IMR-90 (cell line): ENCODE data around the gene TGFBRAP1. TPM values are rescaled to one million over a fixed set of nuclear protein-coding genes. Genes with fewer than 3 reads are reported as not detected.

ENCODE experiments used
- ATAC-seq: fragments of 200-7000 bp; cut with Tn5 transposase; 2 replicates; pipeline ENCODE4 v1.9.1; 2020; ENCODE audit warnings: low read depth, mild to moderate bottlenecking, moderate library complexity
- BruUV-seq: library from RNA; stranded (reverse); fragments of 400-500 nt; replicated peaks from 2 replicates; lab custom pipeline; 2021; lab: Mats Ljungman, UMichigan
- CTCF ChIA-PET: fragments of 300-600 bp; formaldehyde crosslinking; extraction: SDS; loops from one replicate; lab custom pipeline; 2021; ENCODE audit warnings: antibody characterized with exemption; lab: Yijun Ruan, JAX
- POLR2A ChIA-PET: fragments of 300-600 bp; sonication (Branson Sonifier 250); formaldehyde crosslinking; loops from one replicate; lab custom pipeline; 2022; ENCODE audit warnings: antibody characterized with exemption; ENCODE audit not compliant: unreplicated experiment; lab: Charles Lee
- DNase-seq: peaks from one replicate; pipeline ENCODE4 v3.0.0; 2013
- H2AFZ ChIP-seq: replicated peaks from 2 replicates; pipeline ENCODE3; 2013; ENCODE audit warnings: low read length, mild to moderate bottlenecking; ENCODE audit not compliant: poor library complexity
- H2AK5ac ChIP-seq: 2 replicates; pipeline ENCODE4 v1.6.1; 2013; ENCODE audit warnings: low read depth, low read length, inconsistent platforms
- H2AK9ac ChIP-seq: replicated peaks from 2 replicates; pipeline ENCODE3; 2013; ENCODE audit warnings: mild to moderate bottlenecking, low read depth, low read length, moderate library complexity; ENCODE audit not compliant: poor library complexity
- H2BK120ac ChIP-seq: 2 replicates; pipeline ENCODE4 v1.6.1; 2013; ENCODE audit warnings: low read depth, low read length, inconsistent platforms
- H2BK15ac ChIP-seq: 3 replicates; pipeline ENCODE4 v1.6.1; 2013; ENCODE audit warnings: low read depth, low read length, inconsistent platforms
- H2BK20ac ChIP-seq: 2 replicates; pipeline ENCODE4 v1.6.1; 2013; ENCODE audit warnings: low read depth, mild to moderate bottlenecking, inconsistent platforms, low read length, moderate library complexity
- H2BK5ac ChIP-seq: 2 replicates; pipeline ENCODE4 v1.6.1; 2013; ENCODE audit warnings: mild to moderate bottlenecking, low read depth, low read length, inconsistent platforms; ENCODE audit not compliant: poor library complexity, severe bottlenecking
- H3K14ac ChIP-seq: replicated peaks from 2 replicates; pipeline ENCODE4 v1.6.1; 2013; ENCODE audit warnings: low read depth, low read length, inconsistent platforms
- H3K18ac ChIP-seq: 2 replicates; pipeline ENCODE4 v1.6.1; 2013; ENCODE audit warnings: low read depth, low read length, control low read depth
- H3K23ac ChIP-seq: 2 replicates; pipeline ENCODE4 v1.6.1; 2013; ENCODE audit warnings: low read depth, low read length, inconsistent platforms
- H3K27ac ChIP-seq: 2 replicates; pipeline ENCODE4 v1.5.1; 2013; ENCODE audit warnings: mild to moderate bottlenecking, control low read depth, low read length; ENCODE audit not compliant: insufficient read depth
- H3K27me3 ChIP-seq: 2 replicates; pipeline ENCODE4 v1.6.1; 2013; ENCODE audit warnings: low read length; ENCODE audit not compliant: control insufficient read depth, insufficient read depth
- H3K36me3 ChIP-seq: 2 replicates; pipeline ENCODE4 v1.6.1; 2013; ENCODE audit warnings: low read length, mixed read lengths; ENCODE audit not compliant: control insufficient read depth, insufficient read depth
- H3K4ac ChIP-seq: 2 replicates; pipeline ENCODE4 v1.6.1; 2013; ENCODE audit warnings: low read depth, low read length, inconsistent platforms
- H3K4me1 ChIP-seq: 2 replicates; pipeline ENCODE4 v1.6.1; 2013; ENCODE audit warnings: low read length, mixed read lengths; ENCODE audit not compliant: control insufficient read depth, insufficient read depth
- H3K4me2 ChIP-seq: 2 replicates; pipeline ENCODE4 v1.6.1; 2013; ENCODE audit warnings: low read depth, mild to moderate bottlenecking, control low read depth, low read length, moderate library complexity
- H3K4me3 ChIP-seq: 2 replicates; pipeline ENCODE4 v1.5.1; 2013; ENCODE audit warnings: low read depth, mild to moderate bottlenecking, control low read depth, low read length, moderate library complexity; ENCODE audit not compliant: insufficient read depth
- H3K56ac ChIP-seq: 2 replicates; pipeline ENCODE4 v1.6.1; 2013; ENCODE audit warnings: low read length, inconsistent platforms; ENCODE audit not compliant: insufficient read depth; ENCODE audit errors: extremely low read depth
- H3K79me1 ChIP-seq, 2 experiments: 2 replicates each; pipeline ENCODE4 v1.6.1; 2013; ENCODE audit warnings: low read length in 2 of 2, inconsistent platforms in 1 of 2, low read depth in 1 of 2
- H3K9ac ChIP-seq: 2 replicates; pipeline ENCODE4 v1.6.1; 2013; ENCODE audit warnings: low read depth, low read length, control low read depth
- H3K9me1 ChIP-seq: 2 replicates; pipeline ENCODE4 v1.6.1; 2013; ENCODE audit warnings: low read length, inconsistent platforms; ENCODE audit not compliant: insufficient read depth
- H3K9me3 ChIP-seq: 2 replicates; pipeline ENCODE4 v1.6.1; 2013; ENCODE audit warnings: low read length; ENCODE audit not compliant: control insufficient read depth, insufficient read depth
- H4K20me1 ChIP-seq: 2 replicates; pipeline ENCODE4 v1.6.1; 2013; ENCODE audit warnings: low read length, inconsistent platforms; ENCODE audit not compliant: insufficient read depth
- H4K5ac ChIP-seq: 2 replicates; pipeline ENCODE4 v1.6.1; 2013; ENCODE audit warnings: mild to moderate bottlenecking, low read depth, low read length, control low read depth
- H4K8ac ChIP-seq, 2 experiments: 2 replicates each; pipeline ENCODE4 v1.6.1; 2013; ENCODE audit warnings: low read depth in 2 of 2, low read length in 2 of 2, control low read depth in 1 of 2, inconsistent platforms in 1 of 2
- H4K91ac ChIP-seq: 2 replicates; pipeline ENCODE4 v1.6.1; 2013; ENCODE audit warnings: low read depth, low read length, inconsistent platforms; ENCODE audit not compliant: insufficient read depth
- BHLHE40 ChIP-seq: fragments of 150-350 bp; IDR thresholded peaks from 2 replicates; pipeline ENCODE4 v1.6.1; 2016; ENCODE audit warnings: mild to moderate bottlenecking, low read depth, low read length
- CEBPB ChIP-seq: IDR thresholded peaks from 2 replicates; pipeline ENCODE4 v1.6.1; 2012; ENCODE audit warnings: low read depth, low read length, improper control_type of control experiment
- CHD1 ChIP-seq: IDR thresholded peaks from 2 replicates; pipeline ENCODE4 v1.6.1; 2012; ENCODE audit warnings: low read depth, low read length, improper control_type of control experiment
- FOS ChIP-seq: fragments of 150-350 bp; IDR thresholded peaks from 2 replicates; pipeline ENCODE4 v1.6.1; 2016; ENCODE audit warnings: low read depth, low read length
- MAFK ChIP-seq: IDR thresholded peaks from 2 replicates; pipeline ENCODE4 v1.6.1; 2012; ENCODE audit warnings: low read depth, low read length, improper control_type of control experiment
- MAZ ChIP-seq: IDR thresholded peaks from 2 replicates; pipeline ENCODE4 v1.6.1; 2012; ENCODE audit warnings: low read depth, mild to moderate bottlenecking, low read length, improper control_type of control experiment, moderate library complexity, borderline replicate concordance
- MXI1 ChIP-seq: IDR thresholded peaks from 2 replicates; pipeline ENCODE4 v1.6.1; 2012; ENCODE audit warnings: low read depth, mild to moderate bottlenecking, low read length, moderate library complexity, borderline replicate concordance
- NFE2L2 ChIP-seq: fragments of 150-350 bp; IDR thresholded peaks from 2 replicates; pipeline ENCODE4 v1.6.1; 2016; ENCODE audit warnings: low read depth, mild to moderate bottlenecking, low read length
- POLR2A ChIP-seq: IDR thresholded peaks from 2 replicates; pipeline ENCODE4 v1.6.1; 2012; ENCODE audit warnings: mild to moderate bottlenecking, low read depth, low read length
- RAD21 ChIP-seq: IDR thresholded peaks from 2 replicates; pipeline ENCODE4 v1.6.1; 2012; ENCODE audit warnings: low read length, improper control_type of control experiment
- RCOR1 ChIP-seq: IDR thresholded peaks from 2 replicates; pipeline ENCODE4 v1.6.1; 2012; ENCODE audit warnings: mild to moderate bottlenecking, low read length, improper control_type of control experiment; ENCODE audit not compliant: insufficient replicate concordance
- RFX5 ChIP-seq: IDR thresholded peaks from 2 replicates; pipeline ENCODE4 v1.8.0; 2012; ENCODE audit warnings: low read depth, mild to moderate bottlenecking, low read length, moderate library complexity
- SMC3 ChIP-seq: fragments of 150-350 bp; IDR thresholded peaks from 2 replicates; pipeline ENCODE4 v1.6.1; 2016; ENCODE audit warnings: low read depth, mild to moderate bottlenecking, antibody characterized with exemption, low read length, moderate library complexity
- WGBS, 2 experiments: methylation state at CpG; one replicate each; pipeline versions ENCODE4 v1.1.5 to v1.1.7; 2013; ENCODE audit warnings: missing lambda C conversion rate in 2 of 2; ENCODE audit not compliant: insufficient read length in 1 of 2; ENCODE audit errors: extremely low coverage in 2 of 2; 5-methylcytosine and 5-hydroxymethylcytosine counted together
- dilution Hi-C: fragments of 300-500 bp; cut with HindIII; formaldehyde crosslinking; loops from one replicate; pipeline ENCODE4 v1.14.3; 2018; ENCODE audit warnings: low sequenced_read_pairs; ENCODE audit not compliant: unreplicated experiment
- in situ Hi-C: fragments of 300-500 bp; cut with MboI; formaldehyde crosslinking; loops from 3 replicates; pipeline ENCODE4 v1.14.3; 2019; ENCODE audit warnings: low sequenced_read_pairs, inconsistent platforms, mixed read lengths
- intact Hi-C: fragments of 100-400 bp; cut with micrococcal nuclease; formaldehyde crosslinking; loops from 2 replicates; pipeline ENCODE4 v1.10.0; 2022
- polyA plus RNA-seq, 3 experiments: library from polyadenylated mRNA; depleted of rRNA; stranded (reverse); fragments of >200 nt; gene quantifications; 2 replicates each; pipeline ENCODE4 v1.2.3, GENCODE V29; 2012; ENCODE audit warnings: low replicate concordance in 1 of 3
- total RNA-seq: library from RNA; depleted of rRNA; stranded (reverse); fragments of >200 nt; gene quantifications from 2 replicates; pipeline ENCODE4 v1.2.3, GENCODE V29; 2012
- TF ChIP-seq, protein P1 (sequence below): fragments of 150-350 bp; IDR thresholded peaks from 2 replicates; pipeline ENCODE4 v1.6.1; 2017; ENCODE audit warnings: mild to moderate bottlenecking, antibody characterized with exemption, low read length, low read depth
- TF ChIP-seq, protein P2 (sequence below): conservative IDR thresholded peaks from 2 replicates; pipeline ENCODE4 v1.5.1; 2012; ENCODE audit warnings: mild to moderate bottlenecking, low read depth, low read length, improper control_type of control experiment
- TF ChIP-seq, protein P3 (sequence below): fragments of 150-350 bp; IDR thresholded peaks from 2 replicates; pipeline ENCODE4 v1.6.1; 2016; ENCODE audit warnings: low read depth, mild to moderate bottlenecking, low read length, moderate library complexity, borderline replicate concordance

TGFBRAP1 gene
- total and polyA plus RNA-seq, 2 of the 4 experiments (the other 2 are of a cell fraction), result 7.2 to 10.4 TPM

DNA sequence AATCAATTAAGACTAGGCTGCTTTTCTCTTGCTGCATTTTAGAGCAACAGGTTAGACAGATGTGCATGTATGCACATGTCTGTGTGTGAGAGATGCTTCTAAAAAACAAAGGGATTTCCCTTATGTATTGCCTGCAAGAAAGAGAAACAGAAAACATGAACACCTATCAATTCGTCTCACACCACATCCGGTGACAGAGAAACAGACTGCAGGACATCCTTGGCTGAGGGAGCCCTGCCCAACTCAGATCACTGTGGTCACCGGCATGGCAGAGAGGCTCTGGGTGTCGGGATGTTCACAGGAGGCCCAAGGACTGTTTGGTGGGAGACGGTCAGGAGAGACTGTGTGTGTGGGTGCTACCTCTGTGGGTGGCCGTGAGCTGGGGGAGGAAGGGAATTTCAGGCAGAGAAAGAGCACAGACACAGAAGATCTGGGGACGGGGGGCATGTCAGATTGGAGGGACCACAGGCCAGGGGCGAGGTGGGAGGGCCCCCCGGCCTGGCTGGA, 44.4 kb upstream of the TGFBRAP1 start:
- Histone ChIP-seq H3K9me1 (peaks cover 43% of the 10 kb centered on the region), H2AFZ (no peak overlapping the region), H3K56ac (no peak overlapping the region), H2BK20ac (peak overlapping the region; percentile 41), H3K36me3 (peaks cover 75% of the 10 kb centered on the region), H3K9ac (peak overlapping the region; percentile 27), H3K18ac (peak overlapping the region; percentile 77), H3K23ac (peak overlapping the region; percentile 9), H3K27me3 (no peaks in the 10 kb centered on the region), H2BK120ac (peak overlapping the region; percentile 61), H3K27ac (peak overlapping the region; percentile 83), H4K20me1 (peaks cover 63% of the 10 kb centered on the region), H4K5ac (peak overlapping the region; percentile 80), H3K14ac (peak overlapping the region; percentile 34), H3K4me1 (peaks cover 52% of the 10 kb centered on the region), H2BK15ac (no peak overlapping the region), H2BK5ac (peak overlapping the region; percentile 97), H3K9me3 (no peaks in the 10 kb centered on the region), H3K4ac (peak overlapping the region; percentile 93), H2AK9ac (no peak overlapping the region), H3K4me2 (no peak overlapping the region), H2AK5ac (peak overlapping the region; percentile 85), H3K79me1 (peaks cover 45 to 88% of the 10 kb centered on the region in 2 experiments), H4K91ac (peak overlapping the region; percentile 18), H3K4me3 (no peak overlapping the region), H4K8ac (peak overlapping the region; percentile 5 to 88)
- BruUV-seq, result no TSS peak
- CTCF ChIA-PET, result interaction anchor here (0.5 kb wide), 1 partner anchor 61 kb away, joined by 3 read pairs; no protein-coding TSS in a partner anchor
- POLR2A ChIA-PET, result no interaction called here
- dilution Hi-C loops (no loop called here), intact Hi-C loops (no loop called here), in situ Hi-C loops (no loop called here)
- no peak for ATAC-seq
- WGBS, 2 experiments, result 88% methylated on average over 5 of the region's 9 CpGs; no CpG with 5 or more reads in 1 of the 2 experiments
- TF ChIP-seq, protein P1, sequence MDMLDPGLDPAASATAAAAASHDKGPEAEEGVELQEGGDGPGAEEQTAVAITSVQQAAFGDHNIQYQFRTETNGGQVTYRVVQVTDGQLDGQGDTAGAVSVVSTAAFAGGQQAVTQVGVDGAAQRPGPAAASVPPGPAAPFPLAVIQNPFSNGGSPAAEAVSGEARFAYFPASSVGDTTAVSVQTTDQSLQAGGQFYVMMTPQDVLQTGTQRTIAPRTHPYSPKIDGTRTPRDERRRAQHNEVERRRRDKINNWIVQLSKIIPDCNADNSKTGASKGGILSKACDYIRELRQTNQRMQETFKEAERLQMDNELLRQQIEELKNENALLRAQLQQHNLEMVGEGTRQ, result no peak
- TF ChIP-seq BHLHE40, result no peak
- no peak for TF ChIP-seq MAZ
- TF ChIP-seq POLR2A, result no peak
- no peak for TF ChIP-seq RFX5
- TF ChIP-seq, protein P2, sequence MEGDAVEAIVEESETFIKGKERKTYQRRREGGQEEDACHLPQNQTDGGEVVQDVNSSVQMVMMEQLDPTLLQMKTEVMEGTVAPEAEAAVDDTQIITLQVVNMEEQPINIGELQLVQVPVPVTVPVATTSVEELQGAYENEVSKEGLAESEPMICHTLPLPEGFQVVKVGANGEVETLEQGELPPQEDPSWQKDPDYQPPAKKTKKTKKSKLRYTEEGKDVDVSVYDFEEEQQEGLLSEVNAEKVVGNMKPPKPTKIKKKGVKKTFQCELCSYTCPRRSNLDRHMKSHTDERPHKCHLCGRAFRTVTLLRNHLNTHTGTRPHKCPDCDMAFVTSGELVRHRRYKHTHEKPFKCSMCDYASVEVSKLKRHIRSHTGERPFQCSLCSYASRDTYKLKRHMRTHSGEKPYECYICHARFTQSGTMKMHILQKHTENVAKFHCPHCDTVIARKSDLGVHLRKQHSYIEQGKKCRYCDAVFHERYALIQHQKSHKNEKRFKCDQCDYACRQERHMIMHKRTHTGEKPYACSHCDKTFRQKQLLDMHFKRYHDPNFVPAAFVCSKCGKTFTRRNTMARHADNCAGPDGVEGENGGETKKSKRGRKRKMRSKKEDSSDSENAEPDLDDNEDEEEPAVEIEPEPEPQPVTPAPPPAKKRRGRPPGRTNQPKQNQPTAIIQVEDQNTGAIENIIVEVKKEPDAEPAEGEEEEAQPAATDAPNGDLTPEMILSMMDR, result no peak
- no peak for TF ChIP-seq NFE2L2
- TF ChIP-seq, protein P3, sequence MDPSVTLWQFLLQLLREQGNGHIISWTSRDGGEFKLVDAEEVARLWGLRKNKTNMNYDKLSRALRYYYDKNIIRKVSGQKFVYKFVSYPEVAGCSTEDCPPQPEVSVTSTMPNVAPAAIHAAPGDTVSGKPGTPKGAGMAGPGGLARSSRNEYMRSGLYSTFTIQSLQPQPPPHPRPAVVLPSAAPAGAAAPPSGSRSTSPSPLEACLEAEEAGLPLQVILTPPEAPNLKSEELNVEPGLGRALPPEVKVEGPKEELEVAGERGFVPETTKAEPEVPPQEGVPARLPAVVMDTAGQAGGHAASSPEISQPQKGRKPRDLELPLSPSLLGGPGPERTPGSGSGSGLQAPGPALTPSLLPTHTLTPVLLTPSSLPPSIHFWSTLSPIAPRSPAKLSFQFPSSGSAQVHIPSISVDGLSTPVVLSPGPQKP, result no peak
- TF ChIP-seq RAD21, result no peak
- no peak for TF ChIP-seq CEBPB
- no peak for TF ChIP-seq RCOR1
- no peak for TF ChIP-seq MXI1
- no peak for TF ChIP-seq MAFK
- no peak for TF ChIP-seq SMC3
- no peak for TF ChIP-seq FOS
- no peak for TF ChIP-seq CHD1
- DNase-seq, result no peak
